Common myeloid progenitor, CD34-positive (primary cell): ENCODE measurements around the gene TSPAN1.
A peak's percentile ranks its signal among the peaks of the same experiment; 100 is the strongest.

Experiments
- CTCF ChIA-PET: fragments of 350-600 bp; sonication (Branson Sonifier 250); formaldehyde crosslinking; loops from one replicate; lab custom pipeline; 2021; ENCODE audit warnings: antibody characterized with exemption; lab: Charles Lee
- POLR2A ChIA-PET: fragments of 350-600 bp; sonication (Branson Sonifier 250); formaldehyde crosslinking; loops from one replicate; lab custom pipeline; 2021; ENCODE audit warnings: antibody characterized with exemption; lab: Charles Lee
- DNase-seq, 3 donors: peaks; one replicate each; pipeline versions ENCODE4 v3.0.0 to v3.0.0-alpha.2; 2013
- H3K27ac ChIP-seq, 2 experiments: 1 replicate in 1 of 2; 2 replicates in 1 of 2; pipeline ENCODE4 v1.7.0; 2013; ENCODE audit warnings: inconsistent platforms in 2 of 2, low read length in 2 of 2, mild to moderate bottlenecking in 2 of 2, low read depth in 1 of 2, moderate library complexity in 1 of 2; ENCODE audit not compliant: severe bottlenecking in 2 of 2, insufficient read depth in 1 of 2, poor library complexity in 1 of 2
- H3K27me3 ChIP-seq, 5 experiments: replicated peaks in 2 of 5; 1 replicate in 3 of 5; 2 replicates in 2 of 5; pipeline versions ENCODE4 v1.6.1 to v1.7.0; 2013; ENCODE audit warnings: low read length in 4 of 5, mild to moderate bottlenecking in 2 of 5, moderate library complexity in 2 of 5, inconsistent platforms in 1 of 5; ENCODE audit not compliant: insufficient read depth in 5 of 5, control insufficient read depth in 4 of 5
- H3K36me3 ChIP-seq, 4 experiments: 1 replicate in 2 of 4; 2 replicates in 2 of 4; pipeline versions ENCODE4 v1.6.1 to v1.7.0; 2013; ENCODE audit warnings: low read length in 3 of 4, control low read depth in 1 of 4, mild to moderate bottlenecking in 1 of 4; ENCODE audit not compliant: control insufficient read depth in 4 of 4, insufficient read depth in 4 of 4
- H3K4me1 ChIP-seq, 4 experiments: 1 replicate in 3 of 4; 2 replicates in 1 of 4; pipeline versions ENCODE4 v1.6.1 to v1.7.1; 2013; ENCODE audit warnings: low read length in 3 of 4, mild to moderate bottlenecking in 3 of 4, control low read depth in 1 of 4, inconsistent platforms in 1 of 4, moderate library complexity in 1 of 4; ENCODE audit not compliant: control insufficient read depth in 4 of 4, insufficient read depth in 4 of 4; ENCODE audit errors: control extremely low read depth in 1 of 4
- H3K4me3 ChIP-seq, 7 experiments: 1 replicate in 4 of 7; 2 replicates in 3 of 7; pipeline versions ENCODE4 v1.5.1 to v1.7.0; 2013; ENCODE audit warnings: mild to moderate bottlenecking in 7 of 7, low read length in 6 of 7, moderate library complexity in 6 of 7, inconsistent platforms in 2 of 7, low read depth in 2 of 7, control low read depth in 1 of 7; ENCODE audit not compliant: insufficient read depth in 4 of 7, control insufficient read depth in 1 of 7; ENCODE audit errors: extremely low read depth in 1 of 7
- H3K9me3 ChIP-seq, 5 experiments: 1 replicate in 4 of 5; 2 replicates in 1 of 5; pipeline versions ENCODE4 v1.6.1 to v1.7.1; 2013; ENCODE audit warnings: low read length in 4 of 5, mild to moderate bottlenecking in 2 of 5, inconsistent platforms in 1 of 5, low read depth in 1 of 5, moderate library complexity in 1 of 5; ENCODE audit not compliant: control insufficient read depth in 4 of 5, insufficient read depth in 2 of 5; ENCODE audit errors: control extremely low read depth in 1 of 5
- WGBS: methylation state at CpG from one replicate; pipeline ENCODE4 v1.1.5; 2013; ENCODE audit not compliant: insufficient coverage; 5-methylcytosine and 5-hydroxymethylcytosine counted together

The TSPAN1 gene

GRCh38 chr1:46180082-46180616, 5.3 kb downstream of the TSPAN1 start:
- Histone ChIP-seq H3K4me3 (no peak overlapping the region), H3K4me1 (peaks cover 0 to 16% (median 10%) of the 10 kb centered on the region in 4 experiments), H3K27me3 (no peaks in the 10 kb centered on the region), H3K9me3 (no peaks in the 10 kb centered on the region), H3K36me3 (no peaks in the 10 kb centered on the region), H3K27ac (no peak overlapping the region)
- peak in 2 of 3 donors; percentile 13 to 23 for DNase-seq
- 68% methylated on average over 11 of the region's 12 CpGs for WGBS
- ChIA-PET CTCF (interaction anchor here (1.2 to 11.4 kb wide), 8 partner anchors 11 to 144 kb away, joined by 3 to 167 read pairs (median 6); no protein-coding TSS in a partner anchor), POLR2A (no interaction called here)

GRCh38 chr1:46181343-46182260, 6.7 kb downstream of the TSPAN1 start:
- Histone ChIP-seq H3K27me3 (no peaks in the 10 kb centered on the region), H3K36me3 (no peaks in the 10 kb centered on the region), H3K4me1 (peaks cover 0 to 16% (median 10%) of the 10 kb centered on the region in 4 experiments), H3K27ac (no peak overlapping the region), H3K9me3 (no peaks in the 10 kb centered on the region), H3K4me3 (no peak overlapping the region)
- WGBS: 89% methylated on average over 10 of the region's 10 CpGs
- DNase-seq: no peak
- ChIA-PET CTCF (interaction anchor here (0.6 to 11.4 kb wide), 17 partner anchors 9 to 175 kb away, joined by 3 to 167 read pairs (median 5); no protein-coding TSS in a partner anchor), POLR2A (interaction anchor here (0.7 kb wide), 1 partner anchor 43 kb away, joined by 3 read pairs; no protein-coding TSS in a partner anchor)

GRCh38 chr1:46183079-46183847, 8.4 kb downstream of the TSPAN1 start:
- Histone ChIP-seq H3K4me1 (peaks cover 0 to 16% (median 10%) of the 10 kb centered on the region in 4 experiments), H3K9me3 (no peaks in the 10 kb centered on the region), H3K4me3 (no peak overlapping the region), H3K27me3 (no peaks in the 10 kb centered on the region), H3K36me3 (peaks cover 0 to 13% (median 4%) of the 10 kb centered on the region in 4 experiments), H3K27ac (no peak overlapping the region)
- ChIA-PET POLR2A (interaction anchor here (0.6 kb wide), 1 partner anchor 52 kb away, joined by 3 read pairs; no protein-coding TSS in a partner anchor), CTCF (interaction anchor here (1.0 to 11.4 kb wide), 12 partner anchors 9 to 155 kb away, joined by 3 to 167 read pairs (median 3); no protein-coding TSS in a partner anchor)
- DNase-seq: peak in 2 of 3 donors; percentile 19 to 34
- 66% methylated on average over 5 of the region's 8 CpGs for WGBS

- no peaks in the 10 kb centered on the region for H3K9me3 ChIP-seq
- no peak overlapping the region for H3K27ac ChIP-seq
- ChIA-PET POLR2A (no interaction called here), CTCF (interaction anchor here (1.0 to 11.4 kb wide), 10 partner anchors 10 to 156 kb away, joined by 3 to 167 read pairs (median 3); no protein-coding TSS in a partner anchor)
- WGBS: 36% methylated on average over 11 of the region's 12 CpGs
- peaks cover 0 to 16% (median 10%) of the 10 kb centered on the region in 4 experiments for H3K4me1 ChIP-seq
- peaks cover 0 to 21% (median 6%) of the 10 kb centered on the region in 4 experiments for H3K36me3 ChIP-seq
- peak in 2 of 3 donors; percentile 67 to 74 for DNase-seq
- H3K4me3 ChIP-seq: no peak overlapping the region
- no peaks in the 10 kb centered on the region for H3K27me3 ChIP-seq
Observed at GRCh38 chr1:46183926-46184557, 9.2 kb downstream of the TSPAN1 start.

GRCh38 chr1:46184920-46185658, 10.2 kb downstream of the TSPAN1 start:
- Histone ChIP-seq H3K4me3 (no peak overlapping the region), H3K36me3 (peaks cover 0 to 29% (median 10%) of the 10 kb centered on the region in 4 experiments), H3K27ac (no peak overlapping the region), H3K9me3 (no peaks in the 10 kb centered on the region), H3K27me3 (no peaks in the 10 kb centered on the region), H3K4me1 (peaks cover 0 to 13% (median 10%) of the 10 kb centered on the region in 4 experiments)
- ChIA-PET POLR2A (no interaction called here), CTCF (interaction anchor here (1.5 to 11.4 kb wide), 2 partner anchors 47 to 149 kb away, joined by 3 to 167 read pairs; no protein-coding TSS in a partner anchor)
- DNase-seq: no peak
- 93% methylated on average over 4 of the region's 7 CpGs for WGBS

GRCh38 chr1:46186076-46186475, 11.2 kb downstream of the TSPAN1 start:
- H3K4me3 ChIP-seq: no peak overlapping the region
- POLR2A ChIA-PET: no interaction called here
- WGBS: 100% methylated on average over 1 of the region's 2 CpGs
- no peaks in the 10 kb centered on the region for H3K27me3 ChIP-seq
- peaks cover under 1 to 38% (median 18%) of the 10 kb centered on the region in 4 experiments for H3K36me3 ChIP-seq
- DNase-seq: no peak
- CTCF ChIA-PET: interaction anchor here (11.4 kb wide), 1 partner anchor 150 kb away, joined by 167 read pairs; no protein-coding TSS in a partner anchor
- H3K4me1 ChIP-seq: peaks cover 0 to 13% (median 10%) of the 10 kb centered on the region in 4 experiments
- H3K27ac ChIP-seq: no peak overlapping the region
- no peaks in the 10 kb centered on the region for H3K9me3 ChIP-seq
